HG03135 (cell line): ENCODE measurements around the gene XAF1.
"Not testable (repeated sequence)": the region's sequence is repeated elsewhere in the genome, so short reads cannot be mapped to it uniquely, and the experiment has no call there.

Source experiments
- ATAC-seq: cut with Tn5 transposase; IDR thresholded peaks from one replicate; pipeline ENCODE4 v1.9.1; 2021; ENCODE audit warnings: mild to moderate bottlenecking, moderate library complexity; ENCODE audit not compliant: unreplicated experiment

Gene XAF1

GRCh38 chr17:6755731-6756184 is at the start of gene XAF1:
XAF1 (plus strand) TSS chr17:6756046; CDS start chr17:6756079, 33 bp downstream.
- ATAC-seq = peak; percentile 54

- ATAC-seq = no peak
Observed at GRCh38 chr17:6706499-6706898, 49.3 kb upstream of the XAF1 start.

- ATAC-seq = no peak
Observed at GRCh38 chr17:6706996-6707395, 48.9 kb upstream of the XAF1 start.

GRCh38 chr17:6708357-6708961 is 47.4 kb upstream of the XAF1 start:
- ATAC-seq = no peak

GRCh38 chr17:6710317-6710716 is 45.5 kb upstream of the XAF1 start:
- no peak for ATAC-seq

GRCh38 chr17:6711081-6711674 is 44.7 kb upstream of the XAF1 start:
- ATAC-seq = no peak

GRCh38 chr17:6711681-6712057 is 44.2 kb upstream of the XAF1 start:
- ATAC-seq = no peak

- no peak for ATAC-seq
Observed at GRCh38 chr17:6712058-6712853, 43.6 kb upstream of the XAF1 start.

- ATAC-seq = no peak
Observed at GRCh38 chr17:6712854-6713129, 43.1 kb upstream of the XAF1 start.

- ATAC-seq = no peak
Observed at GRCh38 chr17:6713130-6713917, 42.5 kb upstream of the XAF1 start, which contains the start of gene SLC13A5. SLC13A5 (minus strand) TSS chr17:6713369; CDS start chr17:6713333, 36 bp downstream.

GRCh38 chr17:6713918-6714271 is 42.0 kb upstream of the XAF1 start:
- no peak for ATAC-seq

- no peak for ATAC-seq
Observed at GRCh38 chr17:6714315-6714874, 41.5 kb upstream of the XAF1 start.

GRCh38 chr17:6716736-6717135 is 39.1 kb upstream of the XAF1 start:
- no peak for ATAC-seq

- no peak for ATAC-seq
Observed at GRCh38 chr17:6721744-6722143, 34.1 kb upstream of the XAF1 start.

- no peak for ATAC-seq
Observed at GRCh38 chr17:6724009-6724408, 31.8 kb upstream of the XAF1 start.

- no peak for ATAC-seq
Observed at GRCh38 chr17:6729531-6729930, 26.3 kb upstream of the XAF1 start.

- not testable (repeated sequence) for ATAC-seq
Observed at GRCh38 chr17:6746665-6747064, 9.2 kb upstream of the XAF1 start.

- ATAC-seq = no peak
Observed at GRCh38 chr17:6748617-6749016, 7.2 kb upstream of the XAF1 start.

- ATAC-seq = no peak
Observed at GRCh38 chr17:6749519-6749918, 6.3 kb upstream of the XAF1 start.

GRCh38 chr17:6752068-6752909 is 3.6 kb upstream of the XAF1 start:
- no peak for ATAC-seq
